CD14-positive monocyte (primary cell): Measurements from ENCODE around the gene POU6F2. TPM values are rescaled to one million over a fixed set of nuclear protein-coding genes. Genes with fewer than 3 reads are reported as not detected.

Experiments
- DNase-seq, 3 donors: peaks; one replicate each; pipeline ENCODE4 v3.0.0-alpha.2; 2011 to 2022
- H2AFZ ChIP-seq: 2 replicates; pipeline ENCODE4 v1.6.0; 2012; ENCODE audit warnings: mild to moderate bottlenecking, low read depth, low read length, inconsistent platforms; ENCODE audit not compliant: insufficient read depth, poor library complexity, severe bottlenecking
- H3K27ac ChIP-seq, 2 donors: 1 replicate in 1 of 2; 2 replicates in 1 of 2; pipeline ENCODE4 v1.5.1; 2012 to 2013; ENCODE audit warnings: low read length in 2 of 2, control low read depth in 1 of 2, inconsistent platforms in 1 of 2, low read depth in 1 of 2, mild to moderate bottlenecking in 1 of 2
- H3K27me3 ChIP-seq, 2 donors: one replicate each; pipeline versions ENCODE4 v1.6.0 to v1.6.1; 2011 to 2013; ENCODE audit warnings: low read length in 2 of 2; ENCODE audit not compliant: control insufficient read depth in 2 of 2, insufficient read depth in 2 of 2
- H3K36me3 ChIP-seq, 2 donors: replicated peaks in 1 of 2; 1 replicate in 1 of 2; 2 replicates in 1 of 2; pipeline versions ENCODE4 v1.5.1 to v1.6.1; 2012 to 2013; ENCODE audit warnings: low read length in 2 of 2, control low read depth in 1 of 2, inconsistent platforms in 1 of 2, mild to moderate bottlenecking in 1 of 2; ENCODE audit not compliant: insufficient read depth in 2 of 2, control insufficient read depth in 1 of 2
- H3K4me1 ChIP-seq, 2 donors: 1 replicate in 1 of 2; 2 replicates in 1 of 2; pipeline versions ENCODE4 v1.5.1 to v1.6.1; 2012 to 2013; ENCODE audit warnings: low read length in 2 of 2, control low read depth in 1 of 2, inconsistent platforms in 1 of 2, mild to moderate bottlenecking in 1 of 2, moderate library complexity in 1 of 2; ENCODE audit not compliant: insufficient read depth in 2 of 2, control insufficient read depth in 1 of 2
- H3K4me2 ChIP-seq: replicated peaks from 2 replicates; pipeline ENCODE3; 2012; ENCODE audit warnings: low read length, moderate library complexity, mild to moderate bottlenecking; ENCODE audit not compliant: poor library complexity, severe bottlenecking; ENCODE audit errors: extremely low read depth
- H3K4me3 ChIP-seq, 3 experiments: fragments of 200-600 bp in 1 of 3; sonication (generic) in 1 of 3; replicated peaks in 1 of 3; 1 replicate in 2 of 3; 2 replicates in 1 of 3; pipeline ENCODE4 v1.5.1; 2011 to 2013; ENCODE audit warnings: low read length in 3 of 3, mild to moderate bottlenecking in 3 of 3, control low read depth in 2 of 3, low read depth in 2 of 3, inconsistent platforms in 1 of 3, moderate library complexity in 1 of 3
- H3K79me2 ChIP-seq: 2 replicates; pipeline ENCODE4 v1.6.0; 2012; ENCODE audit warnings: mild to moderate bottlenecking, control low read depth, inconsistent platforms, low read length, moderate library complexity; ENCODE audit not compliant: insufficient read depth
- H3K9ac ChIP-seq: 2 replicates; pipeline ENCODE4 v1.6.0; 2017; ENCODE audit warnings: low read length, mild to moderate bottlenecking; ENCODE audit not compliant: insufficient read depth, poor library complexity, severe bottlenecking
- H3K9me3 ChIP-seq, 2 donors: replicated peaks in 1 of 2; 1 replicate in 1 of 2; 2 replicates in 1 of 2; pipeline versions ENCODE4 v1.5.1 to v1.6.1; 2012 to 2013; ENCODE audit warnings: low read length in 2 of 2, control low read depth in 1 of 2; ENCODE audit not compliant: control insufficient read depth in 1 of 2, insufficient read depth in 1 of 2
- H4K20me1 ChIP-seq: 2 replicates; pipeline ENCODE4 v1.6.0; 2012; ENCODE audit warnings: mild to moderate bottlenecking, low read length, control low read depth, moderate library complexity; ENCODE audit not compliant: insufficient read depth
- H3K27ac Mint-ChIP-seq, 7 donors: one replicate each; pipeline ENCODE4 v1.8.0; 2020; ENCODE audit warnings: mild to moderate bottlenecking in 7 of 7, mixed read lengths in 7 of 7, moderate library complexity in 6 of 7, inconsistent platforms in 2 of 7
- H3K27me3 Mint-ChIP-seq, 3 donors: one replicate each; pipeline ENCODE4 v1.8.0; 2021 to 2022; ENCODE audit warnings: low read depth in 3 of 3, mild to moderate bottlenecking in 3 of 3, mixed read lengths in 3 of 3, moderate library complexity in 3 of 3, inconsistent platforms in 1 of 3
- H3K36me3 Mint-ChIP-seq, 2 donors: one replicate each; pipeline ENCODE4 v1.8.0; 2020; ENCODE audit warnings: mixed read lengths in 2 of 2, inconsistent platforms in 1 of 2, mild to moderate bottlenecking in 1 of 2
- H3K4me1 Mint-ChIP-seq: one replicate; pipeline ENCODE4 v1.8.0; 2020; ENCODE audit warnings: mild to moderate bottlenecking, mixed read lengths
- H3K4me3 Mint-ChIP-seq, 2 donors: one replicate each; pipeline ENCODE4 v1.8.0; 2020; ENCODE audit warnings: mild to moderate bottlenecking in 2 of 2, mixed read lengths in 2 of 2, moderate library complexity in 1 of 2
- H3K9me3 Mint-ChIP-seq, 7 donors: one replicate each; pipeline ENCODE4 v1.8.0; 2020 to 2022; ENCODE audit warnings: mixed read lengths in 7 of 7, mild to moderate bottlenecking in 6 of 7, moderate library complexity in 6 of 7, inconsistent platforms in 2 of 7
- CTCF ChIP-seq: fragments of 200-600 bp; IDR thresholded peaks from one replicate; pipeline ENCODE4 v1.8.0; 2022; ENCODE audit warnings: antibody characterized with exemption, mild to moderate bottlenecking
- WGBS: methylation state at CpG from one replicate; pipeline ENCODE4 v1.1.5; 2013; ENCODE audit warnings: missing lambda C conversion rate; ENCODE audit not compliant: insufficient coverage; 5-methylcytosine and 5-hydroxymethylcytosine counted together
- intact Hi-C, 2 donors: fragments of 100-400 bp; cut with micrococcal nuclease; formaldehyde crosslinking; loops; one replicate each; pipeline versions ENCODE4 v1.15.0 to v1.15.1; 2023
- polyA plus RNA-seq, 3 donors: library from polyadenylated mRNA; depleted of rRNA in 1 of 3; unstranded in 2 of 3; stranded (reverse) in 1 of 3; fragments of 300-500 nt in 2 of 3; fragments of >200 nt in 1 of 3; fragmentation: Illumina TruSeq in 2 of 3; gene quantifications; 1 replicate in 2 of 3; 2 replicates in 1 of 3; pipeline ENCODE4 v1.2.3, GENCODE V29; 2012 to 2021

POU6F2 gene
- polyA plus RNA-seq, 3 donors, result not detected

GRCh38 chr7:39056153-39056552, 78.4 kb downstream of the POU6F2 start:
- Mint-ChIP-seq H3K4me1 (no peaks in the 10 kb centered on the region), H3K4me3 (no peak overlapping the region), H3K9me3 (peaks cover 0 to 13% (median 6%) of the 10 kb centered on the region in 7 donors), H3K36me3 (no peaks in the 10 kb centered on the region), H3K27me3 (peaks cover 0 to 1% (median 0%) of the 10 kb centered on the region in 3 donors), H3K27ac (no peak overlapping the region)
- no peaks in the 10 kb centered on the region for H3K9me3 ChIP-seq
- H3K27me3 ChIP-seq, result no peaks in the 10 kb centered on the region
- H3K4me2 ChIP-seq, result no peak overlapping the region
- H3K9ac ChIP-seq, result no peak overlapping the region
- intact Hi-C loops, result no loop called here
- H2AFZ ChIP-seq, result no peak overlapping the region
- WGBS, result no CpG with 5 or more reads among the region's 1 CpG
- no peaks in the 10 kb centered on the region for H3K36me3 ChIP-seq
- H4K20me1 ChIP-seq, result no peaks in the 10 kb centered on the region
- no peak for TF ChIP-seq CTCF
- H3K4me3 ChIP-seq, result no peak overlapping the region
- no peaks in the 10 kb centered on the region for H3K79me2 ChIP-seq
- DNase-seq, result no peak
- H3K4me1 ChIP-seq, result no peaks in the 10 kb centered on the region
- no peak overlapping the region for H3K27ac ChIP-seq

GRCh38 chr7:39062811-39063210, 85.1 kb downstream of the POU6F2 start:
- Histone ChIP-seq H3K27ac (no peak overlapping the region), H3K27me3 (no peaks in the 10 kb centered on the region), H3K9me3 (no peaks in the 10 kb centered on the region), H3K79me2 (no peaks in the 10 kb centered on the region), H3K4me3 (no peak overlapping the region), H2AFZ (no peak overlapping the region), H3K9ac (no peak overlapping the region), H4K20me1 (no peaks in the 10 kb centered on the region), H3K4me1 (no peaks in the 10 kb centered on the region), H3K4me2 (no peak overlapping the region), H3K36me3 (no peaks in the 10 kb centered on the region)
- no peak overlapping the region for H3K4me3 Mint-ChIP-seq
- H3K36me3 Mint-ChIP-seq, result no peaks in the 10 kb centered on the region
- no peak for TF ChIP-seq CTCF
- peaks cover 0 to 6% (median 1%) of the 10 kb centered on the region in 7 donors for H3K9me3 Mint-ChIP-seq
- peaks cover 0 to 2% (median 2%) of the 10 kb centered on the region in 3 donors for H3K27me3 Mint-ChIP-seq
- no peaks in the 10 kb centered on the region for H3K4me1 Mint-ChIP-seq
- H3K27ac Mint-ChIP-seq, result no peak overlapping the region
- 86% methylated on average over 2 of the region's 4 CpGs for WGBS
- intact Hi-C loops, result no loop called here
- DNase-seq, result no peak
